WI38 (cell line): ENCODE results near the gene PCDHA10.
"Not testable (repeated sequence)": the region's sequence is repeated elsewhere in the genome, so short reads cannot be mapped to it uniquely, and the experiment has no call there.

Experiments
- H3K4me3 ChIP-seq: 2 replicates; pipeline ENCODE4 v1.5.1; 2011; ENCODE audit warnings: low read depth, mild to moderate bottlenecking, control low read depth, low read length
- CTCF ChIP-seq: IDR thresholded peaks from 2 replicates; pipeline ENCODE4 v1.5.1; 2012; ENCODE audit warnings: low read depth, mild to moderate bottlenecking, control low read depth, low read length

The PCDHA10 gene

GRCh38 chr5:140862441-140863295, 7.0 kb downstream of the PCDHA10 start:
- no peak for TF ChIP-seq CTCF
- no peak overlapping the region for H3K4me3 ChIP-seq

- no peak for TF ChIP-seq CTCF
- no peak within 1 kb of the TSS for H3K4me3 ChIP-seq
Observed at GRCh38 chr5:140868721-140869554, 13.2 kb downstream of the PCDHA10 start, which contains the start of gene PCDHA11. TSS of gene PCDHA11 (plus strand) at chr5:140868957. CDS start at chr5:140869104, 147 bp downstream.

DNA sequence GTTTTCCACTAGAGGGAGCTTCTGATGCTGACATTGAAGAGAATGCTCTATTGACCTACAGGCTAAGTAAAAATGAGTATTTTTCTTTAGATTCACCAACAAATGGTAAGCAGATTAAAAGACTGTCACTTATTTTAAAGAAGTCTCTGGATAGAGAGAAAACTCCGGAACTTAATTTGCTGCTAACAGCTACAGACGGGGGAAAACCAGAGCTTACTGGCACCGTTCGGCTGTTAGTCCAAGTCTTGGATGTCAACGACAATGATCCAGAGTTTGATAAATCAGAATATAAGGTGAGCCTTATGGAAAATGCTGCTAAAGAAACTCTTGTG, 13.8 kb downstream of the PCDHA10 start:
- TF ChIP-seq CTCF, result no peak
- H3K4me3 ChIP-seq, result no peak overlapping the region

GRCh38 chr5:140870221-140871201, 14.8 kb downstream of the PCDHA10 start:
- TF ChIP-seq CTCF, result no peak
- no peak overlapping the region for H3K4me3 ChIP-seq

- no peak within 1 kb of the TSS for H3K4me3 ChIP-seq
- no peak for TF ChIP-seq CTCF
Observed at GRCh38 chr5:140875085-140876065, 19.7 kb downstream of the PCDHA10 start, which contains the start of gene PCDHA12. TSS of gene PCDHA12 (plus strand) at chr5:140875308. CDS start at chr5:140875473, 165 bp downstream.

DNA sequence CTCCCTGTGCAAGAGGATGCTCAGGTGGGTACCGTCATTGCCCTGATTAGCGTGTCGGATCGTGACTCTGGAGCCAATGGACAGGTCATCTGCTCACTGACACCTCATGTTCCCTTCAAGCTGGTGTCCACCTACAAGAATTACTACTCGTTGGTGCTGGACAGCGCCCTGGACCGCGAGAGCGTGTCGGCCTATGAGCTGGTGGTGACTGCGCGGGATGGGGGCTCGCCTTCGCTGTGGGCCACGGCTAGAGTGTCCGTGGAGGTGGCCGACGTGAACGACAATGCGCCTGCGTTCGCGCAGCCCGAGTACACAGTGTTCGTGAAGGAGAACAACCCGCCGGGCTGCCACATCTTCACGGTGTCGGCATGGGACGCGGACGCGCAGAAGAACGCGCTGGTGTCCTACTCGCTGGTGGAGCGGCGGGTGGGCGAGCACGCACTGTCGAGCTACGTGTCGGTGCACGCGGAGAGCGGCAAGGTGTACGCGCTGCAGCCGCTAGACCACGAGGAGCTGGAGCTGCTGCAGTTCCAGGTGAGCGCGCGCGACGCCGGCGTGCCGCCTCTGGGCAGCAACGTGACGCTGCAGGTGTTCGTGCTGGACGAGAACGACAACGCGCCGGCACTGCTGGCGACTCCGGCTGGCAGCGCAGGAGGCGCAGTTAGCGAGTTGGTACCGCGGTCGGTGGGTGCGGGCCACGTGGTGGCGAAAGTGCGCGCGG, 21.0 kb downstream of the PCDHA10 start:
- H3K4me3 ChIP-seq, result not testable (repeated sequence)
